ENCODE data around the gene TAF4B. TPM values are rescaled to one million over a fixed set of nuclear protein-coding genes. Genes with fewer than 3 reads are reported as not detected.

The TAF4B gene
- polyA plus RNA-seq, 3 donors: 0.64 to 1.2 (median 0.92) TPM

DNA sequence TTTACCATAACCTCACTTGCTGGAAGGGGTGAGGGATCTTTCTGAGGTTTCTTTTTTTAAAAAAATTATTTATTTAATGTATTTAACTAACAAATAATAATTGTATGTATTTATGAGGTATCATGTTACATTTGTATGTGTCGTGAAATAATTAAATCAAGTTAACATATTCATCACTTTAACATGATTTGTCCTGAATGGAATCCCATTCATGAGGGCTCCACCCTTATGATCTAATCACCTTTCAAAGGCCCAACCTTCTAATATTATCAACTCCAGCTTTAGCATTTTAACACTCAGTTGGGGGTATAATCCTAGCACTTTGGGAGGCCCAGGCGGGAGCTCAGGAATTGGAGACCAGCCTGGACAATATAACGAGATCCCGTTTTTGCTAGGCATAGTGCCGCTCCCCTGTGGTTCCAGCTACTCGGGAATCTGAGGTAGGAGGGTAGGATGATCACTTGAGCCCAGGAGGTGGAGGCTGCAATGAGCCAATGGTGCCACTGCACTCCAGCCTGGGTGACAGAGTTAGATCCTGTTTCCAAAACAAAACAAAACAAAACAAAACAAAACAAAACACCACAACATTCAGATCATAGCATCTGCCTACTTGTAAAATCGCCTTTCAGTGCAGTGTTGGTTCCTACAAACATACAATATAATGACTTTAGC lies 1.1 kb upstream of the TAF4B start:
- H3K9me3 ChIP-seq (replicated peaks in 1 of 2; ENCODE audit: control insufficient read depth in 1 of 2, insufficient read depth in 1 of 2, low read length in 2 of 2): no peaks in the 10 kb centered on the region
- peaks cover 5 to 14% (median 10%) of the 10 kb centered on the region in 3 donors for H3K27me3 Mint-ChIP-seq (ENCODE audit: low read depth in 3 of 3)
- no peaks in the 10 kb centered on the region for H3K36me3 Mint-ChIP-seq
- peaks cover 21% of the 10 kb centered on the region for H3K4me1 Mint-ChIP-seq
- H3K27ac Mint-ChIP-seq: peak overlapping the region in 4 of 7 donors; percentile 19 to 95 (median 56)
- intact Hi-C loops (cut with micrococcal nuclease): loop anchor here (10.0 kb wide), 1 partner anchor 130 kb away; the partner anchor contains the start of gene SS18 (in 2 of the 2)
- 73% methylated on average over 1 of the region's 7 CpGs for WGBS (ENCODE audit: insufficient coverage)
- no peaks in the 10 kb centered on the region for H3K27me3 ChIP-seq (ENCODE audit: control insufficient read depth in 2 of 2, insufficient read depth in 2 of 2, low read length in 2 of 2)
- peak overlapping the region; percentile 97 to 98 for H3K4me3 Mint-ChIP-seq
- H3K27ac ChIP-seq (ENCODE audit: low read depth in 1 of 2, low read length in 2 of 2): no peak overlapping the region
- no peaks in the 10 kb centered on the region for H4K20me1 ChIP-seq (ENCODE audit: insufficient read depth, low read length)
- peaks cover 13 to 24% of the 10 kb centered on the region in 2 donors for H3K4me1 ChIP-seq (ENCODE audit: control insufficient read depth in 1 of 2, insufficient read depth in 2 of 2, low read length in 2 of 2)
- peak overlapping the region in 1 of 3 experiments; percentile 79 for H3K4me3 ChIP-seq (replicated peaks in 1 of 3; ENCODE audit: low read depth in 2 of 3, low read length in 3 of 3)
- TF ChIP-seq, protein P1, sequence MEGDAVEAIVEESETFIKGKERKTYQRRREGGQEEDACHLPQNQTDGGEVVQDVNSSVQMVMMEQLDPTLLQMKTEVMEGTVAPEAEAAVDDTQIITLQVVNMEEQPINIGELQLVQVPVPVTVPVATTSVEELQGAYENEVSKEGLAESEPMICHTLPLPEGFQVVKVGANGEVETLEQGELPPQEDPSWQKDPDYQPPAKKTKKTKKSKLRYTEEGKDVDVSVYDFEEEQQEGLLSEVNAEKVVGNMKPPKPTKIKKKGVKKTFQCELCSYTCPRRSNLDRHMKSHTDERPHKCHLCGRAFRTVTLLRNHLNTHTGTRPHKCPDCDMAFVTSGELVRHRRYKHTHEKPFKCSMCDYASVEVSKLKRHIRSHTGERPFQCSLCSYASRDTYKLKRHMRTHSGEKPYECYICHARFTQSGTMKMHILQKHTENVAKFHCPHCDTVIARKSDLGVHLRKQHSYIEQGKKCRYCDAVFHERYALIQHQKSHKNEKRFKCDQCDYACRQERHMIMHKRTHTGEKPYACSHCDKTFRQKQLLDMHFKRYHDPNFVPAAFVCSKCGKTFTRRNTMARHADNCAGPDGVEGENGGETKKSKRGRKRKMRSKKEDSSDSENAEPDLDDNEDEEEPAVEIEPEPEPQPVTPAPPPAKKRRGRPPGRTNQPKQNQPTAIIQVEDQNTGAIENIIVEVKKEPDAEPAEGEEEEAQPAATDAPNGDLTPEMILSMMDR (IDR thresholded peaks at IDR 0.05): no peak
- H2AFZ ChIP-seq (ENCODE audit: insufficient read depth, low read depth, low read length, poor library complexity, severe bottlenecking): peak overlapping the region; percentile 93
- H3K36me3 ChIP-seq (replicated peaks in 1 of 2; ENCODE audit: control insufficient read depth in 1 of 2, insufficient read depth in 2 of 2, low read length in 2 of 2): no peaks in the 10 kb centered on the region
- no peaks in the 10 kb centered on the region for H3K79me2 ChIP-seq (ENCODE audit: insufficient read depth, low read length)
- peak in 1 of 3 donors; percentile 10 for DNase-seq
- H3K9me3 Mint-ChIP-seq: peaks cover 0 to 2% (median 0%) of the 10 kb centered on the region in 7 donors
- H3K9ac ChIP-seq (ENCODE audit: insufficient read depth, low read length, poor library complexity, severe bottlenecking): peak overlapping the region; percentile 81
- H3K4me2 ChIP-seq (replicated peaks; ENCODE audit: extremely low read depth, low read length, poor library complexity, severe bottlenecking): peak overlapping the region; percentile 92

GRCh38 chr18:26225915-26226228 lies 373 bp upstream of the TAF4B start:
- H3K36me3 ChIP-seq (replicated peaks in 1 of 2; ENCODE audit: control insufficient read depth in 1 of 2, insufficient read depth in 2 of 2, low read length in 2 of 2): no peaks in the 10 kb centered on the region
- H3K4me1 ChIP-seq (ENCODE audit: control insufficient read depth in 1 of 2, insufficient read depth in 2 of 2, low read length in 2 of 2): peaks cover 13 to 24% of the 10 kb centered on the region in 2 donors
- H3K27ac ChIP-seq (ENCODE audit: low read depth in 1 of 2, low read length in 2 of 2): peak overlapping the region in 1 of 2 donors; percentile 76
- Mint-ChIP-seq H3K9me3 (peaks cover 0 to 2% (median 0%) of the 10 kb centered on the region in 7 donors), H3K27me3 (ENCODE audit: low read depth in 3 of 3) (peaks cover 5 to 14% (median 10%) of the 10 kb centered on the region in 3 donors), H3K4me3 (peak overlapping the region; percentile 97 to 98), H3K27ac (peak overlapping the region; percentile 57 to 96 (median 85)), H3K36me3 (no peaks in the 10 kb centered on the region), H3K4me1 (peaks cover 21% of the 10 kb centered on the region)
- WGBS (ENCODE audit: insufficient coverage): 0% methylated on average over 2 of the region's 8 CpGs
- no peaks in the 10 kb centered on the region for H3K27me3 ChIP-seq (ENCODE audit: control insufficient read depth in 2 of 2, insufficient read depth in 2 of 2, low read length in 2 of 2)
- no peaks in the 10 kb centered on the region for H3K9me3 ChIP-seq (replicated peaks in 1 of 2; ENCODE audit: control insufficient read depth in 1 of 2, insufficient read depth in 1 of 2, low read length in 2 of 2)
- TF ChIP-seq, protein P1 (IDR thresholded peaks at IDR 0.05): no peak
- peak overlapping the region; percentile 93 for H2AFZ ChIP-seq (ENCODE audit: insufficient read depth, low read depth, low read length, poor library complexity, severe bottlenecking)
- no peaks in the 10 kb centered on the region for H3K79me2 ChIP-seq (ENCODE audit: insufficient read depth, low read length)
- no peak for DNase-seq
- H3K4me3 ChIP-seq (replicated peaks in 1 of 3; ENCODE audit: low read depth in 2 of 3, low read length in 3 of 3): peak overlapping the region; percentile 60 to 79 (median 65)
- intact Hi-C loops (cut with micrococcal nuclease): loop anchor here (10.0 kb wide), 1 partner anchor 131 kb away; the partner anchor contains the start of gene SS18 (in 2 of the 2)
- peak overlapping the region; percentile 92 for H3K4me2 ChIP-seq (replicated peaks; ENCODE audit: extremely low read depth, low read length, poor library complexity, severe bottlenecking)
- H4K20me1 ChIP-seq (ENCODE audit: insufficient read depth, low read length): no peaks in the 10 kb centered on the region
- peak overlapping the region; percentile 81 for H3K9ac ChIP-seq (ENCODE audit: insufficient read depth, low read length, poor library complexity, severe bottlenecking)
